Skin epidermis (tissue), 12 donors: Measurements from ENCODE around the gene KRT1.
"Not testable (repeated sequence)": the region's sequence is repeated elsewhere in the genome, so short reads cannot be mapped to it uniquely, and the experiment has no call there.

Experiments
- H3K27ac ChIP-seq, 21 experiments: fragments of 200-600 bp; sonication (generic) in 11 of 21; one replicate each; pipeline ENCODE4 v1.5.0; 2020; ENCODE audit warnings: mild to moderate bottlenecking in 3 of 21, inconsistent platforms in 2 of 21, moderate library complexity in 2 of 21
- H3K4me3 ChIP-seq, 7 experiments: fragments of 200-600 bp; sonication (generic) in 2 of 7; one replicate each; pipeline ENCODE4 v1.5.0; 2020; ENCODE audit warnings: inconsistent platforms in 2 of 7, mild to moderate bottlenecking in 2 of 7, moderate library complexity in 1 of 7

KRT1 gene

GRCh38 chr12:52680363-52680762 is at the start of gene KRT1:
TSS of gene KRT1 (minus strand) at chr12:52680407. CDS start at chr12:52680348, 59 bp downstream.
- peak within 1 kb of the TSS in 14 of 21 experiments; percentile 5 to 65 (median 34) for H3K27ac ChIP-seq
- peak within 1 kb of the TSS in 5 of 7 experiments; percentile 4 to 24 (median 8) for H3K4me3 ChIP-seq

GRCh38 chr12:52729147-52729546 is 48.9 kb upstream of the KRT1 start:
- Histone ChIP-seq H3K27ac (no peak overlapping the region), H3K4me3 (no peak overlapping the region)

GRCh38 chr12:52728374-52728773 is 48.2 kb upstream of the KRT1 start:
- H3K4me3 ChIP-seq, result no peak overlapping the region

GRCh38 chr12:52727037-52727436 is 46.8 kb upstream of the KRT1 start:
- no peak overlapping the region for H3K27ac ChIP-seq
- H3K4me3 ChIP-seq, result no peak overlapping the region

More at GRCh38 chr12:52728374-52728773, 48.2 kb upstream of the KRT1 start:
- no peak overlapping the region for H3K27ac ChIP-seq

GRCh38 chr12:52726451-52726850 is 46.2 kb upstream of the KRT1 start:
- Histone ChIP-seq H3K27ac (no peak overlapping the region), H3K4me3 (no peak overlapping the region)

- H3K4me3 ChIP-seq, result no peak overlapping the region
Observed at GRCh38 chr12:52724384-52724783, 44.2 kb upstream of the KRT1 start.

GRCh38 chr12:52722680-52723079 is 42.5 kb upstream of the KRT1 start:
- Histone ChIP-seq H3K4me3 (no peak overlapping the region), H3K27ac (no peak overlapping the region)

More at GRCh38 chr12:52724384-52724783, 44.2 kb upstream of the KRT1 start:
- no peak overlapping the region for H3K27ac ChIP-seq

- H3K27ac ChIP-seq, result no peak overlapping the region
- no peak overlapping the region for H3K4me3 ChIP-seq
Observed at GRCh38 chr12:52721838-52722470, 41.7 kb upstream of the KRT1 start.

GRCh38 chr12:52720365-52720886 is 40.2 kb upstream of the KRT1 start:
- no peak overlapping the region for H3K27ac ChIP-seq
- H3K4me3 ChIP-seq, result no peak overlapping the region

GRCh38 chr12:52716061-52716460 is 35.9 kb upstream of the KRT1 start:
- Histone ChIP-seq H3K4me3 (no peak overlapping the region), H3K27ac (no peak overlapping the region)

- no peak overlapping the region for H3K4me3 ChIP-seq
- H3K27ac ChIP-seq, result no peak overlapping the region
Observed at GRCh38 chr12:52715416-52715815, 35.2 kb upstream of the KRT1 start.

- no peak overlapping the region for H3K4me3 ChIP-seq
- no peak overlapping the region for H3K27ac ChIP-seq
Observed at GRCh38 chr12:52714887-52715281, 34.7 kb upstream of the KRT1 start.

GRCh38 chr12:52713960-52714886 is 34.0 kb upstream of the KRT1 start:
- no peak overlapping the region for H3K27ac ChIP-seq
- peak overlapping the region in 5 of 7 experiments; percentile 6 to 37 (median 21) for H3K4me3 ChIP-seq

- not testable (repeated sequence) for H3K4me3 ChIP-seq, H3K27ac ChIP-seq
Observed at GRCh38 chr12:52712122-52712521, 31.9 kb upstream of the KRT1 start.

- H3K4me3 ChIP-seq, result no peak overlapping the region
Observed at GRCh38 chr12:52710730-52711129, 30.5 kb upstream of the KRT1 start.

GRCh38 chr12:52708010-52708409 is 27.8 kb upstream of the KRT1 start:
- H3K4me3 ChIP-seq, result no peak overlapping the region
- no peak overlapping the region for H3K27ac ChIP-seq

More at GRCh38 chr12:52710730-52711129, 30.5 kb upstream of the KRT1 start:
- H3K27ac ChIP-seq, result no peak overlapping the region

GRCh38 chr12:52704464-52704863 is 24.3 kb upstream of the KRT1 start:
- Histone ChIP-seq H3K27ac (no peak overlapping the region), H3K4me3 (no peak overlapping the region)

- no peak overlapping the region for H3K27ac ChIP-seq
- H3K4me3 ChIP-seq, result no peak overlapping the region
Observed at GRCh38 chr12:52703878-52704277, 23.7 kb upstream of the KRT1 start.

GRCh38 chr12:52703424-52703823 is 23.2 kb upstream of the KRT1 start, which contains the start of gene KRT77:
TSS of gene KRT77 (minus strand) at chr12:52703524. CDS start at chr12:52703434, 90 bp downstream.
- no peak within 1 kb of the TSS for H3K4me3 ChIP-seq
- no peak within 1 kb of the TSS for H3K27ac ChIP-seq

GRCh38 chr12:52702338-52702737 is 22.1 kb upstream of the KRT1 start:
- Histone ChIP-seq H3K4me3 (no peak overlapping the region), H3K27ac (no peak overlapping the region)
